Gastrocnemius medialis (tissue), 4 donors: ENCODE measurements around the gene MYD88.

Experiments used
- POLR2A ChIP-seq, 2 donors: fragments of 450-650 bp; IDR thresholded peaks; one replicate each; pipeline ENCODE4 v1.6.1; 2017; ENCODE audit warnings: antibody characterized with exemption in 2 of 2, mild to moderate bottlenecking in 2 of 2, moderate library complexity in 2 of 2
- TF ChIP-seq, protein P1 (sequence below), 5 experiments: fragments of 450-650 bp in 3 of 5; fragments of 200-600 bp in 2 of 5; sonication (generic) in 2 of 5; IDR thresholded peaks in 4 of 5; conservative IDR thresholded peaks in 1 of 5; 1 replicate in 4 of 5; 2 replicates in 1 of 5; pipeline ENCODE4 v1.5.1; 2016 to 2019; ENCODE audit warnings: antibody characterized with exemption in 5 of 5, mild to moderate bottlenecking in 3 of 5, moderate library complexity in 3 of 5

- TF ChIP-seq, protein P1, sequence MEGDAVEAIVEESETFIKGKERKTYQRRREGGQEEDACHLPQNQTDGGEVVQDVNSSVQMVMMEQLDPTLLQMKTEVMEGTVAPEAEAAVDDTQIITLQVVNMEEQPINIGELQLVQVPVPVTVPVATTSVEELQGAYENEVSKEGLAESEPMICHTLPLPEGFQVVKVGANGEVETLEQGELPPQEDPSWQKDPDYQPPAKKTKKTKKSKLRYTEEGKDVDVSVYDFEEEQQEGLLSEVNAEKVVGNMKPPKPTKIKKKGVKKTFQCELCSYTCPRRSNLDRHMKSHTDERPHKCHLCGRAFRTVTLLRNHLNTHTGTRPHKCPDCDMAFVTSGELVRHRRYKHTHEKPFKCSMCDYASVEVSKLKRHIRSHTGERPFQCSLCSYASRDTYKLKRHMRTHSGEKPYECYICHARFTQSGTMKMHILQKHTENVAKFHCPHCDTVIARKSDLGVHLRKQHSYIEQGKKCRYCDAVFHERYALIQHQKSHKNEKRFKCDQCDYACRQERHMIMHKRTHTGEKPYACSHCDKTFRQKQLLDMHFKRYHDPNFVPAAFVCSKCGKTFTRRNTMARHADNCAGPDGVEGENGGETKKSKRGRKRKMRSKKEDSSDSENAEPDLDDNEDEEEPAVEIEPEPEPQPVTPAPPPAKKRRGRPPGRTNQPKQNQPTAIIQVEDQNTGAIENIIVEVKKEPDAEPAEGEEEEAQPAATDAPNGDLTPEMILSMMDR (IDR thresholded peaks at IDR 0.05 in 4 of 5, conservative IDR thresholded peaks at IDR 0.05 in 1 of 5), result no peak
- no peak for TF ChIP-seq POLR2A (IDR thresholded peaks at IDR 0.05)
Observed at GRCh38 chr3:38147421-38147820, 9.0 kb downstream of the MYD88 start.
